SU-DHL-6 (cell line): Measurements from ENCODE around the gene SMIM17.

Source experiments
- H2AFZ ChIP-seq: fragments of 200-600 bp; sonication (generic); 2 replicates; pipeline ENCODE4 v1.6.1; 2014; ENCODE audit warnings: low read depth, mild to moderate bottlenecking, moderate library complexity, mixed read lengths, antibody characterized with exemption, low read length; ENCODE audit not compliant: severe bottlenecking
- H3F3A ChIP-seq: fragments of 200-600 bp; shearing (Covaris generic); 2 replicates; pipeline ENCODE4 v1.6.0; 2016; ENCODE audit warnings: antibody characterized with exemption, mild to moderate bottlenecking; ENCODE audit not compliant: insufficient read depth
- H3K27ac ChIP-seq: fragments of 200-600 bp; sonication (generic); 2 replicates; pipeline ENCODE4 v1.5.1; 2016; ENCODE audit warnings: low read depth, mild to moderate bottlenecking, low read length, moderate library complexity, mixed read lengths
- H3K27me3 ChIP-seq: fragments of 200-600 bp; sonication (generic), shearing (Covaris generic); 2 replicates; pipeline ENCODE4 v1.6.0; 2014; ENCODE audit warnings: mild to moderate bottlenecking, low read length
- H3K36me3 ChIP-seq: fragments of 200-600 bp; sonication (generic); 2 replicates; pipeline ENCODE4 v1.6.1; 2014; ENCODE audit warnings: mild to moderate bottlenecking, low read length, mixed read lengths
- H3K4me2 ChIP-seq: fragments of 300-600, 200-600 bp; shearing (Covaris generic), sonication (generic); 2 replicates; pipeline ENCODE4 v1.6.0; 2014; ENCODE audit warnings: low read length, low read depth, mild to moderate bottlenecking; ENCODE audit not compliant: poor library complexity, severe bottlenecking
- H3K4me3 ChIP-seq: fragments of 200-600 bp; sonication (generic); 2 replicates; pipeline ENCODE4 v1.5.1; 2014; ENCODE audit warnings: antibody characterized with exemption, low read length, mild to moderate bottlenecking, mixed read lengths; ENCODE audit not compliant: insufficient read depth, poor library complexity, severe bottlenecking
- H3K79me2 ChIP-seq: fragments of 200-600 bp; sonication (generic); 2 replicates; pipeline ENCODE4 v1.6.1; 2014; ENCODE audit warnings: mild to moderate bottlenecking, low read length, moderate library complexity; ENCODE audit not compliant: insufficient read depth
- H3K9ac ChIP-seq: fragments of 200-600 bp; sonication (generic); 2 replicates; pipeline ENCODE4 v1.7.0; 2014; ENCODE audit warnings: mild to moderate bottlenecking, low read length
- H3K9me2 ChIP-seq: fragments of 200-600 bp; sonication (generic); replicated peaks from 2 replicates; pipeline ENCODE4 v1.6.1; 2014; ENCODE audit warnings: low read length; ENCODE audit not compliant: insufficient read depth
- H3K9me3 ChIP-seq: fragments of 200-600 bp; sonication (generic); 2 replicates; pipeline ENCODE4 v1.6.1; 2014; ENCODE audit warnings: low read length, mixed read lengths; ENCODE audit not compliant: insufficient read depth
- H4K20me1 ChIP-seq: fragments of 200-600 bp; sonication (generic); 2 replicates; pipeline ENCODE4 v1.6.1; 2014; ENCODE audit warnings: low read depth, mild to moderate bottlenecking, antibody characterized with exemption, low read length, moderate library complexity, mixed read lengths
- CTCF ChIP-seq: fragments of 200-600 bp; sonication (generic); IDR thresholded peaks from one replicate; pipeline ENCODE4 v1.5.1; 2017; ENCODE audit warnings: antibody characterized with exemption, mild to moderate bottlenecking, low read length, moderate library complexity; ENCODE audit not compliant: insufficient read depth, poor library complexity, severe bottlenecking
- EZH2phosphoT487 ChIP-seq: fragments of 200-600 bp; sonication (generic), shearing (Covaris generic); conservative IDR thresholded peaks from 2 replicates; pipeline ENCODE4 v1.6.1; 2018; ENCODE audit warnings: mild to moderate bottlenecking, antibody characterized with exemption, low read length, moderate library complexity, mixed read lengths

Gene SMIM17

GRCh38 chr19:56595548-56595899, 47.4 kb upstream of the SMIM17 start:
- Histone ChIP-seq H3K27me3 (no peaks in the 10 kb centered on the region), H3K9me2 (no peaks in the 10 kb centered on the region), H3K36me3 (no peaks in the 10 kb centered on the region), H3K9ac (peak overlapping the region; percentile 79), H4K20me1 (no peaks in the 10 kb centered on the region), H3K27ac (no peak overlapping the region), H3F3A (no peaks in the 10 kb centered on the region), H3K4me2 (peak overlapping the region; percentile 61), H2AFZ (peak overlapping the region; percentile 95), H3K4me3 (peak overlapping the region; percentile 75), H3K9me3 (no peaks in the 10 kb centered on the region; the same call in 1 of the 2 replicates), H3K79me2 (peaks cover 12% of the 10 kb centered on the region; the same call in 1 of the 2 replicates)
- TF ChIP-seq EZH2phosphoT487 = no peak
- no peak for TF ChIP-seq CTCF

- TF ChIP-seq EZH2phosphoT487 = no peak
- TF ChIP-seq CTCF = no peak
- no peaks in the 10 kb centered on the region for H3K27me3 ChIP-seq
- no peaks in the 10 kb centered on the region for H3F3A ChIP-seq
- no peaks in the 10 kb centered on the region for H4K20me1 ChIP-seq
- no peak overlapping the region for H3K27ac ChIP-seq
- no peaks in the 10 kb centered on the region for H3K9me2 ChIP-seq
- H2AFZ ChIP-seq = no peak overlapping the region
- peaks cover 15% of the 10 kb centered on the region; the same call in 1 of the 2 replicates for H3K79me2 ChIP-seq
- no peaks in the 10 kb centered on the region for H3K36me3 ChIP-seq
- no peak overlapping the region for H3K9ac ChIP-seq
- no peaks in the 10 kb centered on the region for H3K9me3 ChIP-seq
- H3K4me3 ChIP-seq = no peak overlapping the region
- H3K4me2 ChIP-seq = no peak overlapping the region
These were observed 46.3 kb upstream of the SMIM17 start for GRCh38 chr19:56596676-56597075.

GRCh38 chr19:56597696-56598095, 45.3 kb upstream of the SMIM17 start:
- Histone ChIP-seq H3K27me3 (no peaks in the 10 kb centered on the region), H3K9me2 (no peaks in the 10 kb centered on the region), H3K27ac (no peak overlapping the region), H3K79me2 (peaks cover 20% of the 10 kb centered on the region; the same call in 1 of the 2 replicates), H4K20me1 (no peaks in the 10 kb centered on the region), H3K9ac (no peak overlapping the region), H2AFZ (no peak overlapping the region), H3K4me2 (no peak overlapping the region), H3F3A (no peaks in the 10 kb centered on the region), H3K36me3 (peaks cover 2% of the 10 kb centered on the region; the same call in 1 of the 2 replicates), H3K4me3 (no peak overlapping the region), H3K9me3 (no peaks in the 10 kb centered on the region)
- TF ChIP-seq CTCF = no peak
- no peak for TF ChIP-seq EZH2phosphoT487
